Osteoblast (primary cell): ENCODE data around the gene GTF2H3. TPM values are rescaled to one million over a fixed set of nuclear protein-coding genes. Genes with fewer than 3 reads are reported as not detected.

Source experiments
- DNase-seq: peaks from one replicate; pipeline ENCODE4 v3.0.0; 2011; ENCODE audit warnings: low spot score, mixed read lengths; ENCODE audit not compliant: insufficient read length; ENCODE audit errors: missing footprints
- H2AFZ ChIP-seq: 2 replicates; pipeline ENCODE4 v1.6.0; 2011; ENCODE audit warnings: mild to moderate bottlenecking, low read length
- H3K27ac ChIP-seq: 2 replicates; pipeline ENCODE4 v1.5.1; 2011; ENCODE audit warnings: mild to moderate bottlenecking, low read depth, low read length, moderate library complexity
- H3K27me3 ChIP-seq: 2 replicates; pipeline ENCODE4 v1.6.0; 2012; ENCODE audit warnings: mild to moderate bottlenecking, control low read depth, inconsistent platforms, low read length, moderate library complexity; ENCODE audit not compliant: insufficient read depth
- H3K36me3 ChIP-seq: 2 replicates; pipeline ENCODE4 v1.5.1; 2011; ENCODE audit warnings: mild to moderate bottlenecking, low read length, control low read depth, moderate library complexity; ENCODE audit not compliant: insufficient read depth
- H3K4me1 ChIP-seq: 2 replicates; pipeline ENCODE4 v1.5.1; 2011; ENCODE audit warnings: mild to moderate bottlenecking, low read length, control low read depth, moderate library complexity; ENCODE audit not compliant: insufficient read depth
- H3K4me2 ChIP-seq: 2 replicates; pipeline ENCODE4 v1.6.0; 2011; ENCODE audit warnings: mild to moderate bottlenecking, low read length; ENCODE audit not compliant: insufficient read depth
- H3K4me3 ChIP-seq: fragments of 200-600 bp; sonication (generic); 3 replicates; pipeline ENCODE4 v1.5.1; 2012; ENCODE audit warnings: mild to moderate bottlenecking, low read length, inconsistent platforms; ENCODE audit not compliant: insufficient read depth
- H3K79me2 ChIP-seq: 2 replicates; pipeline ENCODE4 v1.6.0; 2012; ENCODE audit warnings: mild to moderate bottlenecking, low read length, control low read depth, inconsistent platforms; ENCODE audit not compliant: insufficient read depth
- H3K9me3 ChIP-seq: 2 replicates; pipeline ENCODE4 v1.5.1; 2011; ENCODE audit warnings: low read depth, low read length, control low read depth
- H4K20me1 ChIP-seq: 2 replicates; pipeline ENCODE4 v1.6.0; 2012; ENCODE audit warnings: mild to moderate bottlenecking, low read length, control low read depth; ENCODE audit not compliant: insufficient read depth
- CTCF ChIP-seq: IDR thresholded peaks from 2 replicates; pipeline ENCODE4 v1.5.1; 2011; ENCODE audit warnings: mild to moderate bottlenecking, low read depth, low read length, moderate library complexity; ENCODE audit errors: extremely low read depth
- total RNA-seq: library from RNA; depleted of rRNA; stranded (reverse); fragments of >200 nt; gene quantifications from 2 replicates; pipeline ENCODE4 v1.2.3, GENCODE V29; 2012

GTF2H3 gene
- total RNA-seq, 1 donor: 38.7 TPM

- no peak for TF ChIP-seq CTCF
- Histone ChIP-seq H3K4me2 (no peak overlapping the region), H3K4me3 (no peak overlapping the region), H3K27ac (no peak overlapping the region), H3K27me3 (no peaks in the 10 kb centered on the region), H3K79me2 (no peaks in the 10 kb centered on the region), H3K9me3 (no peaks in the 10 kb centered on the region), H4K20me1 (no peaks in the 10 kb centered on the region), H3K4me1 (peaks cover 2% of the 10 kb centered on the region), H3K36me3 (peaks cover 23% of the 10 kb centered on the region), H2AFZ (no peak overlapping the region)
- DNase-seq: no peak
These were observed 43.1 kb downstream of the GTF2H3 start for GRCh38 chr12:123676616-123677320.

GRCh38 chr12:123678981-123679380 is 45.4 kb downstream of the GTF2H3 start:
- no peak for DNase-seq
- Histone ChIP-seq H3K27me3 (no peaks in the 10 kb centered on the region), H3K27ac (no peak overlapping the region), H4K20me1 (no peaks in the 10 kb centered on the region), H3K4me1 (no peaks in the 10 kb centered on the region), H3K4me2 (no peak overlapping the region), H3K79me2 (no peaks in the 10 kb centered on the region), H2AFZ (no peak overlapping the region), H3K4me3 (no peak overlapping the region), H3K9me3 (no peaks in the 10 kb centered on the region), H3K36me3 (peaks cover 19% of the 10 kb centered on the region)
- no peak for TF ChIP-seq CTCF

GRCh38 chr12:123681605-123682004 is 48.0 kb downstream of the GTF2H3 start:
- H3K27me3 ChIP-seq: no peaks in the 10 kb centered on the region
- H2AFZ ChIP-seq: no peak overlapping the region
- no peak overlapping the region for H3K4me2 ChIP-seq
- no peak overlapping the region for H3K27ac ChIP-seq
- no peak for DNase-seq
- H3K79me2 ChIP-seq: no peaks in the 10 kb centered on the region
- no peaks in the 10 kb centered on the region for H3K4me1 ChIP-seq
- no peak for TF ChIP-seq CTCF
- H3K9me3 ChIP-seq: no peaks in the 10 kb centered on the region
- no peak overlapping the region for H3K4me3 ChIP-seq
- H4K20me1 ChIP-seq: no peaks in the 10 kb centered on the region
- H3K36me3 ChIP-seq: peaks cover 11% of the 10 kb centered on the region

DNA sequence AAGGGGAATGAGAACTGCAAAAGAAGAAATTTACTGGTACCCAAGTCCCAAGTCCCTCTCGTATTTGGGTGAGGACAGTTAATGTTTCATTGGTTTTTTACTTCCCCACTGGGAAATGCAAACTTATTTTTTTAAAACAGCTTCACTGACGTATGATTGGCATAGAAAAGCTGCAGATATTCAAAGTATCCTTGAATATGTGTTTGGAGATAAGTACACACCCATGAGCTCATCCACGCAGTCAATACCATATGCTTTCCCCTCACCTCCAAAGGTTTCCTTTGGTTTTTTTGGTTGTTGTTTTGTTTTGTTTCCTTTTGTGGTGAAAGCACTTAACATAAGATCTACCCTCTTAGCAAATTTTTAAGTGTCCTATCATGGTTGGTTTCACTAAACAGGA is 50.3 kb downstream of the GTF2H3 start:
- no peak for TF ChIP-seq CTCF
- H3K27me3 ChIP-seq: no peaks in the 10 kb centered on the region
- no peak overlapping the region for H3K4me2 ChIP-seq
- H2AFZ ChIP-seq: no peak overlapping the region
- peaks cover 10% of the 10 kb centered on the region for H3K36me3 ChIP-seq
- H3K4me1 ChIP-seq: no peaks in the 10 kb centered on the region
- no peak for DNase-seq
- H4K20me1 ChIP-seq: no peaks in the 10 kb centered on the region
- no peak overlapping the region for H3K27ac ChIP-seq
- no peak overlapping the region for H3K4me3 ChIP-seq
- no peaks in the 10 kb centered on the region for H3K79me2 ChIP-seq
- no peaks in the 10 kb centered on the region for H3K9me3 ChIP-seq
